Adipose tissue (tissue), 3 donors: Measurements from ENCODE around the gene EIF3L. TPM values are rescaled to one million over a fixed set of nuclear protein-coding genes. Genes with fewer than 3 reads are reported as not detected.

ENCODE experiments used
- H3K27ac ChIP-seq: one replicate; pipeline ENCODE4 v1.5.1; 2013; ENCODE audit warnings: low read depth, low read length
- WGBS, 3 donors: extraction: QIAGEN DNeasy Blood & Tissue Kit; methylation state at CpG; one replicate each; pipeline ENCODE4 v1.1.7; 2013; 5-methylcytosine and 5-hydroxymethylcytosine counted together
- polyA plus RNA-seq, 3 donors: library from polyadenylated mRNA; stranded (reverse); fragments of 200-250 nt; gene quantifications; one replicate each; pipeline ENCODE4 v1.2.3, GENCODE V29; 2013
- donor health status: healthy with polysubstance abuse.
- donor health status: Bipolar disorder and iron deficiency.
- donor health status: healthy.

EIF3L gene
- polyA plus RNA-seq, 3 donors: 315 to 364 (median 352) TPM

DNA sequence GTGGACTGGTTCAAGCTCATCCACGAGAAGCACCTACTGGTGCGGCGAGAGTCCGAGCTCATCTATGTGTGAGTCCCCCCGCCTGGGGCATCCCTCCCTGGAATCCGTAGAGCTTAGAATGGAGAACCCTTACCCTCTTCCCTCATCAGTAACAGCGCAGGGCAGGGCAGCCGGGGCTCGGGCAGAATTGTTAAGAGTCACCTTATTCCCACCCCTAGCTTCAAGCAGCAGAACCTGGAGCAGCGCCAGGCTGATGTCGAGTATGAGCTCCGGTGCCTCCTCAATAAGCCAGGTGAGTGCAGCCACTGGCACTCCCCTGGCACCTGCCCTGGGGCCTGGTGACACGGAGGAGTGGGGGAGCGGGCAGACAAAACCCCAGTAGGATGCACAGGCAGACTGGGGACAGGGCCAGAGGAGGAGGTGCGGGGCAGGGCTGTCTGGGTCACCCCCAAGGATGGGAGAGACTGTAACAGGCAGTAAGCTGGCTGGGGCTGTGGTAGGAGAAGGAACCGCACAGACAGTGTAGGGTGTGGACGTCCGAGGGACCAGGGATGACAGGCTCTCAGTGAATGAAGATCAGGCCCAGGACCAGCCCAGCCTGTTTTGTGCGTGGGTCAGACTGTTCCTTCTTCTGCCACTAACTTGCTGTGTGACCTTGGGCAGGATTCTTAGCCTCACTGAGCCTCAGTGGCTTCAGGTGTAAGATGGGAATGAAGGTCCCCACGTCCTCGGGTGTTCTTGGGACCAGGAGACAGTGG lies 83.8 kb downstream of the EIF3L start:
- 71 to 82% (median 79%) methylated on average over 20 to 21 of the region's 21 CpGs for WGBS, 3 donors

DNA sequence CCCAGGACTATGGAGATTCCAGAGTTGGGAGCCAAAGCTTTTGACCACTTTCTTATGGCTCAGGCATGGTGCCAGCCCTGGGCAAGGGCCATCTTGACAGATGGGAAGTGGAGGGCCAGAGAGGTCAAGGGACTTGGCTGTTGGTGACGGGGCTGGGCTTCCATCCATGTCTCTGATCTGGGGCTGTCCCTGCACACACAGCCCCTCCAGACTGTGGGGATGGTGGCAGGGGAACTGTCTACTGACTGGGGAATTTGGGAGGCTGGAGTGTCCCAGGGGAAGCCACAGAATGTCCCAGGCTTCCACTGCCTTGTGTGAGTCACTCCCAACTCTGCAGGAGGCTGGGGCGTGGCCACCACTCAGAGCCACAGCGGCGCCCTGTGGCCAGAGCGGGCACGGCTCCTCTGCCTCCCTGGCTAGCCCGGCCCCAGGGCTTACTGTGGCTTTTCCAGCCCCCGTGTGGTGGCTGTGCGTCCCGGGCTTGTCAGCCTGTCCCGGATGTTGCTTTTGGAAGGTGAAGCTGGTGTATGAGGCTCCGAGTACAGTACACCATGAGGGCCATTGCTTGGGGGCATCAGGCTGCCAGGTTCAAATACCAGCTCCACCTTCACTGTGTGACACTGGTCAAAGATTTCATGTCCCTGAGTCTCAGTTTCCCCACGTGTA lies 84.6 kb downstream of the EIF3L start:
- no peak overlapping the region for H3K27ac ChIP-seq
- 7 to 10% (median 8%) methylated on average over 13 of the region's 13 CpGs for WGBS, 3 donors

More for the DNA sequence above, 83.8 kb downstream of the EIF3L start:
- no peak overlapping the region for H3K27ac ChIP-seq

Other genes starting within 250 kb of the EIF3L start
- gene GGA1, start 240.6 kb upstream of the EIF3L start, polyA plus RNA-seq: 10 to 100 TPM; 24.2 to 33.1 (median 29.8) TPM
- 1 to 10 TPM; 2.3 to 8.2 (median 6.6) TPM for gene SH3BP1, start 209.8 kb upstream of the EIF3L start, polyA plus RNA-seq
- gene PDXP, start 190.7 kb upstream of the EIF3L start, polyA plus RNA-seq: 1 to 10 TPM; 4.7 to 5.7 (median 4.9) TPM
- gene LGALS1, start 173.8 kb upstream of the EIF3L start, polyA plus RNA-seq: 1,000 to 10,000 TPM in 2 of 3 donors, 100 to 1,000 TPM in 1; 418 to 4,149 (median 2,198) TPM
- gene NOL12, start 163.1 kb upstream of the EIF3L start, polyA plus RNA-seq: 10 to 100 TPM; 15.7 to 31.7 (median 17.5) TPM
- 100 to 1,000 TPM in 1 of 3 donors, 10 to 100 TPM in 2; 28.1 to 104 (median 74.8) TPM for gene TRIOBP, start 152.4 kb upstream of the EIF3L start, polyA plus RNA-seq
- gene GCAT, start 41.5 kb upstream of the EIF3L start, polyA plus RNA-seq: 10 to 100 TPM; 13.6 to 33.2 (median 14.7) TPM
- under 1 TPM in 1 of 3 donors, not detected in 2; 0.15 TPM for gene GALR3, start 26.0 kb upstream of the EIF3L start, polyA plus RNA-seq
- gene ANKRD54, start 5.1 kb upstream of the EIF3L start, polyA plus RNA-seq: 10 to 100 TPM; 12.7 to 18.3 (median 13.9) TPM
- gene MICALL1, start 56.9 kb downstream of the EIF3L start, polyA plus RNA-seq: 10 to 100 TPM in 2 of 3 donors, 1 to 10 TPM in 1; 9.1 to 19.6 (median 11.0) TPM
- gene C22orf23, start 104.2 kb downstream of the EIF3L start, polyA plus RNA-seq: 1 to 10 TPM in 1 of 3 donors, under 1 TPM in 2; 0.16 to 1.6 (median 0.31) TPM
- gene POLR2F, start 104.3 kb downstream of the EIF3L start, polyA plus RNA-seq: 100 to 1,000 TPM in 2 of 3 donors, 10 to 100 TPM in 1; 58.9 to 144 (median 134) TPM
- 1 to 10 TPM in 1 of 3 donors, under 1 TPM in 2; 0.49 to 2.1 (median 0.79) TPM for gene SOX10, start 135.1 kb downstream of the EIF3L start, polyA plus RNA-seq
- 10 to 100 TPM; 19.6 to 23.5 (median 20.6) TPM for gene PICK1, start 208.0 kb downstream of the EIF3L start, polyA plus RNA-seq
- under 1 TPM; 0.21 to 0.34 (median 0.31) TPM for gene SLC16A8, start 234.8 kb downstream of the EIF3L start, polyA plus RNA-seq